Peyer's patch (tissue), 4 donors: Measurements from ENCODE around the gene CDK15.

Experiments
- POLR2A ChIP-seq, 2 donors: fragments of 450-650 bp; IDR thresholded peaks; one replicate each; pipeline ENCODE4 v1.5.1; 2017; ENCODE audit warnings: antibody characterized with exemption in 2 of 2, mild to moderate bottlenecking in 2 of 2, moderate library complexity in 2 of 2
- TF ChIP-seq, protein P1 (sequence below), 6 experiments: fragments of 450-650 bp in 4 of 6; fragments of 200-600 bp in 2 of 6; sonication (generic) in 1 of 6; IDR thresholded peaks; one replicate each; pipeline ENCODE4 v1.5.1; 2017 to 2019; ENCODE audit warnings: antibody characterized with exemption in 6 of 6, mild to moderate bottlenecking in 3 of 6, moderate library complexity in 1 of 6

GRCh38 chr2:201926067-201926466 is 119.7 kb downstream of the CDK15 start:
- TF ChIP-seq, protein P1, sequence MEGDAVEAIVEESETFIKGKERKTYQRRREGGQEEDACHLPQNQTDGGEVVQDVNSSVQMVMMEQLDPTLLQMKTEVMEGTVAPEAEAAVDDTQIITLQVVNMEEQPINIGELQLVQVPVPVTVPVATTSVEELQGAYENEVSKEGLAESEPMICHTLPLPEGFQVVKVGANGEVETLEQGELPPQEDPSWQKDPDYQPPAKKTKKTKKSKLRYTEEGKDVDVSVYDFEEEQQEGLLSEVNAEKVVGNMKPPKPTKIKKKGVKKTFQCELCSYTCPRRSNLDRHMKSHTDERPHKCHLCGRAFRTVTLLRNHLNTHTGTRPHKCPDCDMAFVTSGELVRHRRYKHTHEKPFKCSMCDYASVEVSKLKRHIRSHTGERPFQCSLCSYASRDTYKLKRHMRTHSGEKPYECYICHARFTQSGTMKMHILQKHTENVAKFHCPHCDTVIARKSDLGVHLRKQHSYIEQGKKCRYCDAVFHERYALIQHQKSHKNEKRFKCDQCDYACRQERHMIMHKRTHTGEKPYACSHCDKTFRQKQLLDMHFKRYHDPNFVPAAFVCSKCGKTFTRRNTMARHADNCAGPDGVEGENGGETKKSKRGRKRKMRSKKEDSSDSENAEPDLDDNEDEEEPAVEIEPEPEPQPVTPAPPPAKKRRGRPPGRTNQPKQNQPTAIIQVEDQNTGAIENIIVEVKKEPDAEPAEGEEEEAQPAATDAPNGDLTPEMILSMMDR (IDR thresholded peaks at IDR 0.05) = no peak
- no peak for TF ChIP-seq POLR2A (IDR thresholded peaks at IDR 0.05)
